Peyer's patch (tissue), 4 donors: Measurements from ENCODE around the gene PXDN.

Experiments
- POLR2A ChIP-seq, 2 donors: fragments of 450-650 bp; IDR thresholded peaks; one replicate each; pipeline ENCODE4 v1.5.1; 2017; ENCODE audit warnings: antibody characterized with exemption in 2 of 2, mild to moderate bottlenecking in 2 of 2, moderate library complexity in 2 of 2
- TF ChIP-seq, protein P1 (sequence below), 6 experiments: fragments of 450-650 bp in 4 of 6; fragments of 200-600 bp in 2 of 6; sonication (generic) in 1 of 6; IDR thresholded peaks; one replicate each; pipeline ENCODE4 v1.5.1; 2017 to 2019; ENCODE audit warnings: antibody characterized with exemption in 6 of 6, mild to moderate bottlenecking in 3 of 6, moderate library complexity in 1 of 6

- TF ChIP-seq, protein P1, sequence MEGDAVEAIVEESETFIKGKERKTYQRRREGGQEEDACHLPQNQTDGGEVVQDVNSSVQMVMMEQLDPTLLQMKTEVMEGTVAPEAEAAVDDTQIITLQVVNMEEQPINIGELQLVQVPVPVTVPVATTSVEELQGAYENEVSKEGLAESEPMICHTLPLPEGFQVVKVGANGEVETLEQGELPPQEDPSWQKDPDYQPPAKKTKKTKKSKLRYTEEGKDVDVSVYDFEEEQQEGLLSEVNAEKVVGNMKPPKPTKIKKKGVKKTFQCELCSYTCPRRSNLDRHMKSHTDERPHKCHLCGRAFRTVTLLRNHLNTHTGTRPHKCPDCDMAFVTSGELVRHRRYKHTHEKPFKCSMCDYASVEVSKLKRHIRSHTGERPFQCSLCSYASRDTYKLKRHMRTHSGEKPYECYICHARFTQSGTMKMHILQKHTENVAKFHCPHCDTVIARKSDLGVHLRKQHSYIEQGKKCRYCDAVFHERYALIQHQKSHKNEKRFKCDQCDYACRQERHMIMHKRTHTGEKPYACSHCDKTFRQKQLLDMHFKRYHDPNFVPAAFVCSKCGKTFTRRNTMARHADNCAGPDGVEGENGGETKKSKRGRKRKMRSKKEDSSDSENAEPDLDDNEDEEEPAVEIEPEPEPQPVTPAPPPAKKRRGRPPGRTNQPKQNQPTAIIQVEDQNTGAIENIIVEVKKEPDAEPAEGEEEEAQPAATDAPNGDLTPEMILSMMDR (IDR thresholded peaks at IDR 0.05) = no peak
- TF ChIP-seq POLR2A (IDR thresholded peaks at IDR 0.05) = no peak
Observed at GRCh38 chr2:1784087-1784486, 39.8 kb upstream of the PXDN start.
